GM21619 (cell line): ENCODE results near the gene CBLN3.

Experiments
- ATAC-seq: cut with Tn5 transposase; IDR thresholded peaks from one replicate; pipeline ENCODE4 v1.9.1; 2021; ENCODE audit not compliant: unreplicated experiment

Gene CBLN3

DNA sequence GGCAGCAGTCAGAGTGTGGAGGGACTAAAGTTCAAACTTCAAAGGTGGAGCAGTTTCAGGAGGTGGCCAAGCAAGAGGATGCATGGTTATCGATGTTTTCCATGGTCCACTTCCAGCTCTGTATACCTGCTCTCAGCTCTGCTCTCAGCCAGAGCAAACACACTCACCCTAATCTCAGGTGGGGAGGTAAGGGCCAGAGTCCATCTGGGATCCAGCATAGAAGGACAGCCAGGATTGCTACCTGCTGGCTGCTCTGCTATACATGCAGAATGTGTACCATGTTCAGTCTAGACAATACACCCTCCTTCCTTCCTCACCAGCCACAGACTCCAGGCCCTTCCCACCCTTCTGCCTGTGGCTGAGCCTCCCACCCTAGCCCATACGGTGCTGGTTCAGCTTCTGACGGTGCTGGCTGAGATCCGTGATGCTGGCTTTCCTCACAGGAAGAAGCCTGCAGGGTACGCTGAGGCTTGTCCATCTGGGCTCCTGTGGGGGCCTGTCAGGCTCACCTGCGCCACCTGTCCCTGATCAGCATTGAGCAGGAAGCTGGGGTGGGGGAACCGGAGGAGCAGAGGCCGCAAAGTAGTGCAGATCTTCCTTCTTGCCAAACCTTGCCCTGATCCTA is 2.4 kb downstream of the CBLN3 start:
- ATAC-seq: no peak

DNA sequence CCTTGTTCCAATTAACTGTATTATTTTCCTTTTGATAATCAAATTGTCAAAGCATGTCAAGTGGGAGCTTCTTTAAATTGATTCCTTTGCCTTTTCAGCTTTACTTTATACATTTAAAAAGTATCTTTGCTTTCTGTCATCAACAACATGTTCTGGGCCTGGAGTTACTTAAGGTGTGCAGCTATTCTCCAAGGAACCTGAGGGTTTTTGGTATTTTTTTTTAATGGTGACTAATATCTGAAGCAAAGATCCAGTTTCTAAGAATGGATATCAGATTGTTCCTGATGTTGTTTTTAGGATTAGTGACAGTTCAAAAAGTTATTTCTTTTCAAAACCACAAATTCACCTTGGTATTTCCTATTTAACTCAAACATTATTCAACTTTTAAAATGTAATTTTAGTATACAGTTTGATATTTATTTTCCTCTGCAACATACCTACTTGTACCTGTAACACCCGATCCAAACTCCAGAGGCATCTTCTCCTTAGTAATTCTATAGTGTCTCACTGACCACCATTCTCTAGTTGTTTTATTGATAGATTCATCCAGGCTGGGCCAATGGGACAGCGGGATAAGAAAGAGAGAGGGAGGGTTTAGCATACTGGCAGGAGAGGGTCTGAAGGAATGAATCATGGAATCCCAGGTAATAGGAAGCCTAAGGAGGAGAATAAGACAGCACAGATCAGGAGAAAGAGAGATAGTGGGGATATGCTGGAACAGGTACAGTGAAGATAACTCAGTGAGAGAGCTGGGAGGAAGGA is 3.1 kb downstream of the CBLN3 start:
- ATAC-seq: no peak

DNA sequence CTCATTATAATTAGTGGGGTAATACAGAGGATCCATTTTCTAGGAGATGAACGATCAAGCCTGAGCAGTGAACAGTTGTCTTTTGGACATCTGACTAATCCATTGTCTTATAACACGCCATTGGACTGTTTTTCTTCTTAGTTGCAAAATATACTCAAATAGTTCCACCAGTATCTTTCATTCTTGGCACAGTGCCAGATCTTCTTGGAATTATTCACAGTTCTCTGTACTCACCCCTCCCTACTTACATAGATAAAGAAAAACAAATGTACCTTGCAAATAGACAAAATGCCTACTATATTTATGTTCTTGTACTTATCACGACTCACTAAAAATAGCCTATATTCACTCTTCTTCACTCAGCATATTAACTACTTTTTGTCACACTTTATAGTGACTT is 3.8 kb downstream of the CBLN3 start:
- no peak for ATAC-seq

DNA sequence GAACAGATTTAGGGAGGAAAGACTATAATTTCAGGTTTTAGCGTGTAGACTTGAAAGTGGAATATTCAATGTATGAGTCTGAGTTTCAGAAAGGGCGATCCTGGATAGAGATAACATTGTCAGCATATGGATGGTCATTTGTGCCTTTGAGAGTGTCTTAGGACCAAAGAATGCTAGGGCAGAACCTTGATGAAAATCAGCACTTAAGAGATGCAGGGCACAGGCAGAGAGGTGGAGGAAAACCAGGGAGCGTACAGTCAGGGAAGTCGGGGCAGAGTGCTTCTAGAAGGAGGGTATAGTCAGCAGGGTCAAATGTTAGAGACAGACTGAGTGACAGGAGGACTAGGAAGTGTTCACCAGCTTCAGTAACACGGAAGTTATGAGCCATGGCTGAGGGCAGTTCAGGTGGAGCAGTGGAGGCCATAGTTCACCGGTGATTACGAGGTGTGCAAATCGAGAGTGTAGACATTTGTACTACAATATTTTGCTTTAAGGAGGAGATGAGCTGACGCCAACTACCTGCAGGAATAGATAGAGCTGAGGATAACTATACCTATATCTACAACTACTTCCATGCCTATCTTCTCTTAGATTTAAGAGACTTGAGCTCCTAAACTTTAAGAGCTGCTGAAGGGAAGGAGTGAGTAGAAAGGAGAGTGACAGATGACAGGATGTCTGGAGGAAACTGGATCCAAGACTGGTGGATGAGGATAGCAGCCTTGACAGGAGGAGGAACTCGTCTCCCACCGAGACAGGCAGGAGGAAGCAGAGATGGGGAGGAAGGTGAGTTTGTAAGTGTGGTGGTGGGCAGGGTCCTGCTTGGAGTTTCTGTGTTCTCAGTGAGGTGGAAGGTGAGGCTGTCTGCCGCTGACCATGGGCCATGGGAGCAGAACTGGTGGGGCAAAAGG is 6.5 kb downstream of the CBLN3 start:
- ATAC-seq: no peak

DNA sequence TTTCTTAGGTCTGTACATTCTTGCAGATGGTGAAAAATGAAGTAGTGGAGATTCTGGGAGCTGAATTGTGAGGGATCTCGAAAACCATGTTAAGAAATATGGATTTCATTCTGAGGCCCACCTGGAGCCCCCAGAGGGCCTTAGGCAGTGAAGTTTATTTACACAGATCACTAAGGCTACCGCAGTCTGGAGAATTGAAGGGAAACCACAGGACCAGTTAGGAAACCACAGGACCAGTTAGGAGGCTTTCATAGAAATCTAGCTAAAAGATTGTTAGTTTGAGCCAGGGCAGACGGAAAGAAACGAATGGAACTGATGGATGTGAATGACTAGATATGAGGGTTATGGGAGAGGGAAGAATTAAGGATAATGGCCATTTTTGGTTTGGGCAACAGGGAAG is 7.2 kb downstream of the CBLN3 start:
- ATAC-seq: no peak

DNA sequence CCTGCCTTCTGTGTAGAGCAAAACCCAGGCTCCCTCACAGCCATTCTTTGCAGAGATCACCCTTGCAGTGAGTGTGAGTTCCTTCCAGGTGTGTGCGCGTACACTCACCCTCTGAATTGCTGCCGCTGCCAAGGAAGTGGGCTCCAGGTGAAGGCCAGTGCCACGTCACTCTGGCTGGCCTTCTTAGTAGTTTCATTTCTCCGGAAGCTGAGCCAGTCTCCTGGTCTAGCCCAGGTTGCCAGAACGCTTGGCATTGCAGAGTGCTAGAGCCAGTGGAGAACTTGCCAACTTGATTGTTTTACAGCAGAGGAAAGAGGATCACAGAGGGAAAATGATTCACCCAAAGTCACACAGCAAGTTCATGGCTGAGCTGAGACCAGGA is 11.0 kb downstream of the CBLN3 start:
- ATAC-seq: no peak

DNA sequence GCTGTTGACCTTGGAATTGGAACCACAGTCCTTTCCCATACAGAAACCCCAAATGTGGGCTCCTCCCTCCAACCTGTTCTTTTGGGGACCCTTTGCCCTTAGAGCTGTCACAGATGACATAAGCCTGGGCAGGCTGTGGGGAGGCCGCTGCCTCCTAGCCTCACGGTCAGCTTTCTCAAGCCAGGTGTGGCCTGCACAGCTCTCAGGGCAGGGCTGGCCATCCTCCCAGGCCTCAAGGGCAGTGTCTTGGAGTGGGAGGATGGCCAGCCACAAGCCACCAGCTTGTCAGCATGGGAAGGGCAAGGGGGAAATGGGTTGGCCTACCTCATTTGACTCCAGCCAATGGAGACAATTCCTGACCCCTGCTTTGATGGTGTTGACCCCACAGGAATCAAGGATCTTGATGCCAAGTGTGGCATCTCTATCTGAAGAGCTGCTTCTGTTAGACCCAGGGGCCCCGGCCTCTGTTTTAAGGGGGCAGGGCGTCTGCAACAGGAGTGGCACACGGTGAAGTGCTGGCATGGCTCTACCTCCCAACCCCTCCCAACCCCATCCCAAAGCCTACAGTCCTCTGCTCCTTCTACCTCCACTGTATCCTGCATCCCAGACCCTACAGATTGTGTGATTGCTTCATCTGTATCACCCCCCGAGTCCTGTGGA is 11.5 kb downstream of the CBLN3 start:
- no peak for ATAC-seq

DNA sequence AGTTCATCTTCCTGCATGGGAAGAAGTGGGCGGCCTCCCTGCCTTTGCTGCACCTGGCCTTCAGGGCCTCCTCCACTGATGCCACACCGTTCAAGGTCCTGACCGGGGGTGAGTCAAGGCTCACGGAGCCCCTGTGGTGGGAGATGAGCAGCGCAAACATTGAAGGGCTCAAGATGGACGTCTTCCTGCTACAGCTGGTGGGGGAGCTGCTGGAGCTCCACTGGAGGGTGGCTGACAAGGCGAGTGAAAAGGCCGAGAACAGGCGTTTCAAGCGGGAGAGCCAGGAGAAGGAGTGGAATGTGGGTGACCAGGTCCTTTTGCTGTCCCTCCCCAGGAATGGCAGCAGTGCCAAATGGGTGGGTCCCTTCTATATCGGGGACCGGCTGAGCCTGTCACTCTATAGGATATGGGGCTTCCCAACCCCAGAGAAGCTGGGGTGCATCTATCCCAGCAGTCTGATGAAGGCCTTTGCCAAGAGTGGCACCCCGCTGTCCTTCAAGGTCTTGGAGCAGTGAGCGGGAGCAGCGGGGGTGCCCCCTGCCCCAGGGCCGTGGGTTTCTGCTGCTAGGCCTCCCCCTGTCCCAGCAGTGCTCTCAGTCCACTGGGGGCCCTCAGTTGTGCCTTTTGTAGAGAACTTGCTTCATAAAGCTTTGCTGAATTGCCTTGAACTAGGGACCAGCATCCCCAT is 12.4 kb downstream of the CBLN3 start:
- ATAC-seq: no peak

DNA sequence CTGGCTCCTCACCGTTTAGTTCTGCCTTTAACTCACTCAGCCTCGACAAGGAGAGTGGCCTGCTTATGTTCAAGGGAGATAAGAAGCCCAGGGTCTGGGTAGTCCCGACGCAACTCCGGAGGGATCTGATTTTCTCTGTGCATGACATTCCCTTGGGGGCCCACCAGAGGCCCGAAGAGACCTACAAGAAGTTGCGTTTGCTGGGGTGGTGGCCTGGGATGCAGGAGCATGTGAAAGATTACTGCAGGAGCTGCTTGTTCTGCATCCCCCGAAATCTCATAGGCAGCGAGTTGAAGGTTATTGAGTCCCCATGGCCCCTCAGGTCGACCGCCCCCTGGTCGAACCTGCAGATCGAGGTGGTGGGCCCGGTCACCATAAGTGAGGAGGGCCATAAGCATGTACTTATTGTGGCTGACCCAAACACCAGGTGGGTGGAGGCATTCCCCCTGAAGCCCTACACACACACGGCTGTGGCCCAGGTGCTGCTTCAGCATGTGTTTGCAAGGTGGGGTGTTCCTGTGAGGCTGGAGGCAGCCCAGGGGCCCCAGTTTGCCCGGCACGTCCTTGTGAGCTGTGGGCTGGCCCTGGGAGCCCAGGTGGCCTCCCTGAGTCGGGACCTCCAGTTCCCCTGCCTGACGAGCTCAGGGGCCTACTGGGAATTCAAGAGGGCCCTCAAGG is 13.1 kb downstream of the CBLN3 start:
- no peak for ATAC-seq

DNA sequence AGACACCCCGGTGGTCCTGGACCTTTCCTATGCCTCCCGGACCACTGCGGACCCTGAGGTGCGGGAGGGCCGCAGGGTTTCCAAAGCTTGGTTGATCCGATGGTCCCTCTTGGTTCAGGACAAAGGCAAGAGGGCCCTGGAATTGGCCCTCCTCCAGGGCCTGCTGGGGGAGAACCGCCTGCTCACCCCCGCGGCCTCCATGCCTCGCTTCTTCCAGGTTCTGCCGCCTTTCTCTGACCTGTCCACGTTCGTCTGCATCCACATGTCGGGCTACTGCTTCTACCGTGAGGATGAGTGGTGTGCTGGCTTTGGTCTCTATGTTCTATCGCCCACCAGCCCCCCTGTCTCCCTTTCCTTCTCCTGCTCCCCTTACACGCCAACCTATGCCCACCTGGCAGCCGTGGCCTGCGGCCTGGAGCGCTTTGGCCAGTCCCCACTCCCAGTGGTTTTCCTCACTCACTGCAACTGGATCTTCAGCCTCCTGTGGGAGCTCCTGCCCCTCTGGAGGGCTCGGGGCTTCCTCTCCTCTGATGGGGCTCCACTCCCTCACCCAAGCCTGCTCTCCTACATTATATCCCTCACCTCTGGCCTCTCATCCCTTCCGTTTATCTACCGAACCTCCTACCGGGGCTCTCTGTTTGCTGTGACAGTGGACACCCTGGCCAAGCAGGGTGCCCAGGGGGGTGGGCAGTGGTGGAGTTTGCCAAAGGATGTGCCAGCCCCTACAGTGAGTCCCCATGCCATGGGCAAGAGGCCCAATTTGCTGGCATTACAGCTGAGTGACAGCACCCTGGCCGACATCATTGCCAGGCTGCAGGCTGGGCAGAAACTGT is 13.8 kb downstream of the CBLN3 start:
- no peak for ATAC-seq

DNA sequence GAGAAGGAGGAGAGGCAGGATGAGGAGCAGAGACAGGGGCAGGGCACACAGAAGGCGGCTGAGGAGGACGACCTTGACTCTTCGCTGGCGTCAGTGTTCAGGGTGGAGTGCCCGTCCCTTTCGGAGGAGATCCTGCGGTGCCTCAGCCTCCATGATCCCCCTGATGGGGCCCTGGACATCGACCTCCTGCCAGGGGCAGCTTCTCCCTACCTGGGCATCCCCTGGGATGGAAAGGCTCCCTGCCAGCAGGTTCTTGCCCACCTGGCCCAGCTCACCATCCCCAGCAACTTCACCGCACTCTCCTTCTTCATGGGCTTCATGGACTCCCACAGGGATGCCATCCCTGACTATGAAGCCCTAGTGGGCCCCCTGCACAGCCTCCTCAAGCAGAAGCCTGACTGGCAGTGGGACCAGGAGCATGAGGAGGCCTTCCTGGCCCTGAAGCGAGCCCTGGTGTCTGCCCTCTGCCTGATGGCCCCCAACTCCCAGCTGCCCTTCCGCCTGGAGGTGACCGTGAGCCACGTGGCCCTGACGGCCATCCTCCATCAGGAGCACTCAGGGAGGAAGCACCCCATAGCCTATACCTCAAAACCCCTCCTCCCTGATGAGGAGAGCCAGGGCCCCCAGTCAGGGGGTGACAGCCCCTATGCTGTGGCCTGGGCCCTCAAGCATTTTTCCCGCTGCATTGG is 14.6 kb downstream of the CBLN3 start:
- no peak for ATAC-seq

DNA sequence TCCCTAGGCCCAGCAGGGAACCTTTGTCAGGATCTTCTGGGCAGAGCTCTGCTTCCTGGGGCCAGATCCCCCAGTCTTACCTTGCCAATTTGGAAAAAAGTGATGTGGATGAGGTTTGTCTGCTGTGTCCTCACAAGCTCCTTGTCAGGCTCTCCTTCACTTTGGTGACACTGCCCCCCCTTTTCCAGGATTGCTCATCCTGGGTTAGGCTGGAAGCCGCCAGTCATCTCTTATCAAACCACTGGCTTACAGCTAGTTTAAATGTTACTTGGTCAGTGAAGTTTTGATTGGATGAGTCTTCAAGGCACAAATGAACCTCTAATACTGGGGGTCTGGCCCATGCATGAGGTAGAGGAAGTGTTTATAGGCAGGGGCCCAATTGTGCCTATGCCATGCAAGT is 15.4 kb downstream of the CBLN3 start:
- ATAC-seq: no peak

DNA sequence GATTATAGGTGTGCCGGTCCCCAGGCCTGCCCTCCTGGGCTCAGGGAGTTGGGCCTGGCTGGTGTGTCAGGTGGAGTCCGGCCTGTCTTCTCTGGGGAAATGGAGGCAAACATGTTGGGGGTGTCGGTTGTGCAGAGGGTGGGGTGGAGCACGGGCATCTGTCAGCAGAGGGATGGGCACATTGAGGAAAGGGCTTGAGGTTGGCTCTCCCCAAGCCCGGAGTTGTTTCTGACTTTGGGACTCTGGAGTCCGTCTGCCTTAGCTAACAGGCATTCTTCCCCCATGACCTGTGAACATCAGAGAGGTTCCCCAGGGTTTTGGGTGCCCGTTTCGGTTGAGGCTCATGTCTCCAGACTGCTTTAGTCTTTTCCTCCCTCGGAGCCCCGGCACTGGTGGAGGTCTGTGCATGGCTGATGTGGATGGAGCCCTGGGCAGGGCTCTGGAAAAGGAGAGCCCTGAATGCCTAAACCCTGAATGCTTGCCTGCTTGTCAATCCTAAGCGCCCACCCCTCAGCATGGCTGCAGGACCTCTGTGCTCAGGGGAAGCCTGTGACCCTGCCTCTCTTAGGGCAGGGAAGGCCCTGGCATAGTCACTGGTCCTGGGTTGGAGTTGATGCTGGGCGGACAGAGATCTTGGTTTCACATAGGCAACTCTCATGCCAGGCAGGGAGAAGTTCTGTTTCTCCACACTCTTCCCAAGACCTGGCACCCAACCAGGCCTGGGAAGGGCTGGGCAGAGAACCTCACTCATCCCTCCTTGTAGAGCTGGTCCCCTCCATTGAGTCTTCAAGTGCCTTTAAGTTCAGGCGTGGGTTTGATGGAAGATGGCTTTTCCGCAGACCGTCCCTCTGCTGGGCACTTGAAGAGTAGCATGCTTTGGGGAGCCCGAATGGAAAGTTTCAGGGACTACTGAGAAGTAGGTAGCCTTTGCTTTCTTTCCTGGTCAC is 17.8 kb downstream of the CBLN3 start:
- ATAC-seq: peak; percentile 61

DNA sequence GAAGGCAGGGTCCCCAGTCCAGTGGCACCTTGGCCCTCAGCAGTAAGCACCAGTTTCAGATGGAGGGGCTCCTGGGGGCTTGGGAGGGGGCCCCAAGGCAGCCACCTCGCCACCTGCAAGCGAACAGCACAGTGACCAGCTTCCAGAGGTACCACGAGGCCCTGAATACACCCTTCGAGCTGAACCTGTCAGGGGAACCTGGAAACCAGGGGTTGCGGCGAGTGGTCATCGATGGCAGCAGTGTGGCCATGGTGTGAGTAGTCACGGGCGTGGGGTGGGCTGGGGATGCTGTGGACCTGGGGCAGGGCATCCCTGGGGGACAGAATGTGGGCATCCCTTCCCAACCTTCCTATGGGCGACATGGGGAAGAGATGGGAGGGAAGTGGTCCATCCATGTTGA is 19.5 kb downstream of the CBLN3 start:
- no peak for ATAC-seq

DNA sequence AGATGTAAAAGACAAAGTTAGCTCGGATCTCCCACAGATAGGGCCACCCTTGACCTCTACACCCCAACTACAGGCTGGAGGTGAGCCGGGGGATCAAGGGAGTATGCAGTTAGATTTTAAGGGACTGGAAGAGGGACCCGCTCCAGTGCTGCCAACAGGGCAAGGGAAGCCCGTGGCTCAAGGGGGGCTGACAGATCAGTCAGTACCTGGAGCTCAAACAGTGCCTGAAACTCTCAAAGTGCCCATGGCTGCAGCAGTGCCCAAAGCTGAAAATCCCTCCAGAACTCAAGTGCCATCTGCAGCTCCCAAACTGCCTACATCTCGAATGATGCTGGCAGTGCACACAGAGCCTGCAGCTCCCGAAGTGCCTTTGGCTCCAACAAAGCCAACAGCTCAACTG is 20.3 kb downstream of the CBLN3 start:
- ATAC-seq: no peak

DNA sequence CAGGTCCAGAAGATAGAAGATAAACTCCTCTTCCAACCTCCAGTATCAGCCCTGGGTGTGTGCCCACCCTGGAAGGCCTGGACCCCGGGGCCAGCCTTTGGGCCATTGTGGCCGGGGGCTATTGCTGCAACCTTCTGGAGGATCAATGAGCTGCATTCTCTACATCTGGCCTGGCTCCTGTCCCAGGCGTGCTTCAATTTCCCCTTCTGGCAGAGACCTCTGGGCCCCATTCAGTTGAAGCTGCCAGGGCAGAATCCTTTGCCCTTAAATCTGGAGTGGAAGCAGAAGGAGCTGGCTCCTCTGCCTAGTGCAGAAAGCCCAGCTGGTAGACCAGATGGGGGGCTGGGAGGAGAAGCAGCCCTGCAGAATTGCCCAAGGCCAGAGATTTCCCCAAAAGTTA is 20.7 kb downstream of the CBLN3 start:
- no peak for ATAC-seq

DNA sequence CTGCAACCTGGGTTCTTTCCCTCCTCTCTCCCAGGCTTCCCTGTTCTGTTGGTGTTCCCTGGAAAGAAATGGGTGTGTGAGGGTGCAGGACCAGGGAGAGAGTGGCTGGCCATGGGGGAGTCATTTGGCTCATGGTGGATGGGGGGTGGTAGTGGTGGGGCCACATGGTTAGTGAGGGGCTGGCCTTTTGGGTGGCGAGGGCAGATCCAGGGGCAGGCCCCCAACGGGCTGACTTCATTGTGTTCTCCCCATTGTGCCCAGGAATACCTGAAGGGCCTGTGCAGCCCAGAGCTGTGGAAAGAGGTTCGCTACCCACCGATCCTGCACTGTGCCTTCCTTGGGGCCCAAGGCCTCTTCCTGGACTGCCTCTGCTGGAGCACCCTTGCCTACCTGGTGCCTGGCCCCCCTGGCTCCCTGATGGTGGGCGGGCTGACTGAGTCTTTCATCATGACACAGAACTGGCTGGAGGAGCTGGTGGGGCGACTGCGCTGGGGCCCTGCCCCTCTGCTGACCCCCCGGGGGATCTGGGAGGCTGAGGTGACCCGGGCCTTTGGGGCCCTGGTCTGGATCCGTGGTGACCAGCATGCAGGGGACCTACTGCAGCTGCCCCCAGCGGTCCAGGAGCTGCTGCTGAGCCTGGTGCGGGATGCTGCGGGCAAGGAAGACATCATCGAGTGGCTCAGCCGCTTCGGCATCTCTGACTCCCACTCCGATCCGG is 21.7 kb downstream of the CBLN3 start:
- no peak for ATAC-seq
